HT1080 (cell line): ENCODE measurements around the gene MZF1. TPM values are rescaled to one million over a fixed set of nuclear protein-coding genes. Genes with fewer than 3 reads are reported as not detected.

Source experiments
- DNase-seq: peaks from one replicate; pipeline ENCODE4 v3.0.0-alpha.2; 2015; ENCODE audit warnings: low read depth
- total RNA-seq: library from RNA; depleted of rRNA; stranded (reverse); fragments of >200 nt; shearing (Covaris generic); gene quantifications from 2 replicates; pipeline ENCODE4 v1.2.3, GENCODE V29; 2014

MZF1 gene
- total RNA-seq, 1 experiment from 2014 or later: 15.5 TPM

DNA sequence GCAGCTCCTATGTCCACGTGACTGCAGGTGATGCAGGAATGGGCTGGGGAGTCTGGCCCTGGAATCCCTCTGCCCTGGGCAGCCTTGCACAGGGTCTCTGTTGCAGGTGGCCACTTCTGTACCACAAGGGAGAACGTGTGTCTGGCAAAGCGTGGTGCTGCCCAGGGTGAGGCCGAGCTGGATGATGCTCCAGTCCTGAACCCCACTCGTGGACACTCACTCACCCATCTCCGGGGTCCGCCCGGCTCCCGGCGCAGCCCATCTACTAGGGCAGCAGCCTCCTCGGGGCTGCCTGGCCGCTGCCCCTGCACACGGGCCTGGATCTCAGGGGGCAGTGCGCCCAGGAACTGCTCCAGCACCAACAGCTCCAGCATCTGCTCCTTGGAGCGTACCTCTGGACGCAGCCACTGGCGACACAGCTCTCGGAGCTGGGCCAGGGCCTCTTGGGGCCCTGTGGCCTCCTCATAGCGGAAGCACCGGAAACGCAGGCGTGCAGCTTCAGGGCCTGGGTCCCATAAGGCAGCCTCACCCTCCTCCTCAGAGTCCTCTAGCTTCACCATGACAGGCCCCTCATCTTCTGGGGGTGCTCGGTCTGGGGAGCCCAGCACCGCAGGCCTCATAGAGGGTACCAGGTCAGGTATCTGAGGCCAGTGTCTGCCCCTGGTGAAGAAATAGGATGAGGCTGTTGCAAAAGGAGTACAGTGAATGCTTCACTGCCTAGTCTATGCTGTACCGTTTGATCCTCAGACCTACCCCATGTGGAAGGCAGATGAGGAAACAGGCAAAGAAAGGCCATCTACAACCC is 2.2 kb downstream of the MZF1 start:
- DNase-seq: no peak

DNA sequence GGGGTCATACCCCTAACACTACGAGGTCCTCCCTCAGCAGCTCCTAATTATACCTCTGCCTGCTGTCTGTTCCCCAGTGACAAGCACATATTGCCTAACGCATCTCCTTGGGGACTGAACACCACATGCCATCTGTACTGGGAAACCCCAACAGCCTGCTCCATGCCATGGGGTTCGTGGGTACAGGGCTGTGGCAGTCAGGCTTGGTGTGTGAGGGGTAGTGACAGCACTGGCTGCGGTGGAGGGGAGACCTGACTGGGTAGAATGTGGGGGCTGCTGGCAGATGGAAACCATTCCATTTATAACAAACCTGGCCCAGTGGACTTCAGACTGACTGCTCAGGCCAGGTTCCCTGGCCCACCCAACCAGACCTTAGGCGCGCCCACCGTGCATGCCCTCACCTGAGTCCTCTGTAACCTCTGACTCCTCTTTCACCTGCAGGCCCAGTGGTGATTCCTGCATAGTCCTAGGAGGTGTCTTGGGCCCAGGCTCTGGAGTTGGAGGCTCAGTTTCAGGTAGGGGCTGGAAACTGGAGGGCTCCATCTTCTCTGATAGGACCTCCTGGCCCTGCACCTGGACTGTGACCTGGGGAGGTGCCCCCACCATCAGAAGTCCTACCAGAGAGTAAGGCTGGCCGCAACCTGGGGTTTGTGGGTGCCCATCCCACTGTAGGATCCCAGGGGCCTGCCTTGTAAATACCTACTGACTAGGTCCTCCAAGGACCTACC is 3.0 kb downstream of the MZF1 start:
- no peak for DNase-seq

DNA sequence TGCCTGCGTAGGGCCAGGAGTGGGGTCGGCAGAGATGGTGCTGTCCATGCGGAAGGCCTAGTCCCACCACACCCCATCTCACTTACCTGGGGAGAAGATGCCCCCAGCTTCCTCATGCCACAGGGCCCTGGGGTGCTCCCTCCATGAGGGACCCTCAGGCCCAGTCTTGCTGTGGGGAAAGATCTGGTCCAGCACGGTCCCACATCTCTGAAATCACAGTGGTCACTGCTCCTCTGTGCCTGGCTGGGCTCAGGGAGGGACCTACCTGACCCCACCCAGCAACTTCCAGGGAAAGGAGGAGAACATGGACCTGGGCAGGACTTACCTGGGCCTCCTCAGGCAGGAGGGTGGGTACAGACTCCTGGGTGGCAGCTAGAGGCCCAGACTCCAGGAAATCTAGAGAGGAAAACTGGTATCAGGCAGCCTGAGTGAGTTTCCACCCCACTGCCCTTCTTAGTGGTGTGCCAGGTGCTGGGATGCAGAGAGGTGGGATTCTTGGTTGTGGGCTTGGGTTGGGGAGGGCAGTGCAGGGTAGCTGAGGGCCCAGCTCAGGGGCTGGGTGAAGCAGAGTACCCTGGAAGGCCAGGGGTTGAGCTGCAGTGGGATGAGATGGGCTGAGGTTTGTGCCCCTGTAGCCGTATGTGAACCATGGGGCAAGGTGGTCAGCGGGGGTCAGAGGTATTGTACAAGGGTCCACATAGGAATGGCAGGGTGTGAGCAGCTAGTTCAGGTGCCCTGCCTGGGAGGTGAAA is 3.8 kb downstream of the MZF1 start:
- no peak for DNase-seq

DNA sequence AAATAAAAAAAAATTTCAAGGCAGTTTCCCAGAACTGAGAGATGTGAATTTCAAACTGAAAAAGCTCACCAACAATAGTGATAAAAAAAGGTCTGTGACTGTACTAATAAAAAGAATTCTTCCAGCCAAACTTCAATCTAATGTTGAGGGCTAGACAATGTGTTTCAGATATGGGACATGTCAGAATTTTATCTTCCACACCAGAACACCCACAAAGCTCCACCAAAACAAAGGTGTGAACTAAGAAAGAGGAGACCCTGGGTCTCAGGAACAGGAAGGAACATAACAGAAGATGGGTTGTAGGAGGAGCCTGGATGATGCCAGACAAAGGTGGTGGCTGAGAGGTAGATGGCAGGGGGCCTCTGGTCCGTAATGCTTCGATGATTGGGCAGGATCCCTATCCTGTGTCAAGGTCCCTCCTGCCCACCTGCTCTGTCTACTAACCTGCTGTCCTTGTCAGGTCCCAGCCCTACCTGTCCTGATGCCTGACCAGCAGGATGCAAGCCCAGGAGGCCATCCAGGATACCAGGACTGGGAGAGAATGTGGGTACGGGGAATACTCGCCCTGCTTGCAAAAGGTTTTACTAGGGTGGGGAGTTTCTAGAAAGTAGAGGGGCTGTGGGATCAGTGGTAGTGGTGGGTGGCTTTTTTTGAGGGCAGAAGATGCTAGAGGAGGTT is 4.5 kb downstream of the MZF1 start:
- no peak for DNase-seq

DNA sequence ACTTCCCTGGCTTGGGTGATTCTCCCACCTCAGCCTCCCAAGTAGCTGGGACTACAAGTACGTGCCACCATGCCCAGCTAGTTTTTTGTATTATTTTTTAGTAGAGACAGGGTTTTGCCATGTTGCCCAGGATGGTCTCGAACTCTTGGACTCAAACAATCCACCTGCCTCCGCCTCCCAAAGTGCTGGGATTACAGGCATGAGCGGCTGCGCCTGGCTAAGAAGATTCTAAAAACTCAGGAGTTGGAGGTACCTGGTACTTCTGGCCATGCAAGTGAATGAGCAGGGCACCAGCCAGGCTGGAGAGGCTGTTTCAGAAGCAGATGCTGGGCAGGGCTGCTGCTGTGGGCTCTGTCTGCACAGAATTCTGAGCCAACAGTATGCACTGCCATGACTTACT is 6.1 kb downstream of the MZF1 start:
- DNase-seq: no peak

DNA sequence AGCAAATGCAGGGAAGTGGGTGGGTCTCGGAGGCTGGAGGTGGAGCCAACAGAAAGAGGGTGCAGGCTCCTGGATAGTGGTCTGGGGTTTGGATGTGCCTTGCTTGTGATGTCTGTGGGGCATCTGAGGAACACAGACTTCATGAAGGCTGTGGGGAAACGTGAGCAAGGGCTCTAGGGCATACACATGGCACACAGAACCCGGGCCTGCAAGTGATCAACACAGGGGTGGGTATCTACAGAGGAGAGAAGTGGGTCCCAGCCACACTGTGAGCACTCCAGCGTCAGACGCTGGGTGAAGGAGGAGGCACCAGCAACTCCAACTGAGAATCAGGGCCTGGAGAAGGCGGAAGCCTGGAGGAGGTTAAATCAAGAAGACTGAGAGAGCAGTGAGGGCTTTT is 9.3 kb downstream of the MZF1 start:
- no peak for DNase-seq

DNA sequence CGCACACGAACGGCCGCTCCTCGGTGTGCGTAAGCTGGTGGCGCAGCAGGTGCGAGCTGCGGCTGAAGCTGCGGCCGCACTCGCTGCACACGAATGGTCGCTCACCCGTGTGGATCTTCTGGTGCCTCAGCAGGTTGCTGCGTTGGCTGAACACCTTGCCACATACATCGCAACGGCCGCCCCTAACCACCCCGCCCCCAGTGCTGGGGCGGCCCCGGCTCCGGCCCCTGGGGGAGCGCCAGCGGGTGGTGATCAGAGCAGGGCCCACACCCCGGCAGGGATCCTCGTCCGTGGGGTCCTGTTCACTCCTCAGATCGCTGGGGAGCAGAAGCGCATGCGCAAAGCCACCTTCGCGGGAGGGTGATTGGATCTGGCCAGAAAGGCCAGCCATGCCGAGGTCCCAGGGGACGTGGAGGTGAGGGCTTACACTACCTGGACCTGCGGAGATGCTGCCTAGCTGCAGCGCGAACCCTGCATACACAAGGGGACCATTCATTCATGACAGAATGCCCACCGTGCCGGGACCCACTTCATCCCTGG is 10.0 kb downstream of the MZF1 start:
- no peak for DNase-seq

DNA sequence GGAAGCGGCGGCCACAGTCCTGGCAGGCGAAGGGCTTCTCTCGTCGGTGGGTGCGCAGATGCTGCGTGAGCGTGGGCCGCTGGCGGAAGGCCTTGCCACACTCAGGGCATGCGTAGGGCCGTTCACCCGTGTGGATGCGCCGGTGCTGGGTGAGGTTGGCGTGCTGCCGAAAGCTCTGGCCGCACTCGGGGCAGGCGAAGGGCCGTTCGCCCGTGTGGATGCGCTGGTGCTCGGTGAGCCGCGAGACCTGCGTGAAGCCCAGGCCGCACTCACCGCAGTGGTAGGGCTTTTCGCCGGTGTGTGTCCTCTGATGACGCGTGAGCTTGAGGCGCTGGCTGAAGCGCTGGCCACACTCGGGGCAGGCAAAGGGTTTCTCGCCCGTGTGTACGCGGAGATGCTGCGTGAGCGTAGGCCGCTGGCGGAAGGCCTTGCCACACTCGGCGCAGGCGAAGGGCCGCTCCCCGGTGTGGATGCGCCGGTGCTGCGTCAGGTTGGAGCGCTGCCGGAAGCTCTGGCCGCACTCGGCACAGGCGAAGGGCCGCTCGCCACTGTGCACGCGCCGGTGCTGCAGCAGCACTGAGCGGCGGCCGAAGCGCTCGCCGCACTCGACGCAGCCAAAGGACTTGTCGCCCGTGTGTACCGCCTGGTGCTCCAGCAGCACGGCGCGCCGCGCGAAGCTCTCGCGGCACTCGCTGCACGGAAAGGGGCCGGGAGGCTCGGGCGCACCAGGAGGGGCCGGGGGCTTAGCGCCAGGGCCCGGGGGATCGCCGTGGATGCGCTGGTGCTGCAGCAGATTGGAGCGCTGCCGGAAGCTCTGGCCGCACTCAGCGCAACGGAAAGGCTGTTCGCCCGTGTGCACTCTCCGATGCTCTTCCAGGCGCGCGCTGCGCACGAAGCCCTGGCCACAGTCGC is 10.8 kb downstream of the MZF1 start:
- DNase-seq: no peak

DNA sequence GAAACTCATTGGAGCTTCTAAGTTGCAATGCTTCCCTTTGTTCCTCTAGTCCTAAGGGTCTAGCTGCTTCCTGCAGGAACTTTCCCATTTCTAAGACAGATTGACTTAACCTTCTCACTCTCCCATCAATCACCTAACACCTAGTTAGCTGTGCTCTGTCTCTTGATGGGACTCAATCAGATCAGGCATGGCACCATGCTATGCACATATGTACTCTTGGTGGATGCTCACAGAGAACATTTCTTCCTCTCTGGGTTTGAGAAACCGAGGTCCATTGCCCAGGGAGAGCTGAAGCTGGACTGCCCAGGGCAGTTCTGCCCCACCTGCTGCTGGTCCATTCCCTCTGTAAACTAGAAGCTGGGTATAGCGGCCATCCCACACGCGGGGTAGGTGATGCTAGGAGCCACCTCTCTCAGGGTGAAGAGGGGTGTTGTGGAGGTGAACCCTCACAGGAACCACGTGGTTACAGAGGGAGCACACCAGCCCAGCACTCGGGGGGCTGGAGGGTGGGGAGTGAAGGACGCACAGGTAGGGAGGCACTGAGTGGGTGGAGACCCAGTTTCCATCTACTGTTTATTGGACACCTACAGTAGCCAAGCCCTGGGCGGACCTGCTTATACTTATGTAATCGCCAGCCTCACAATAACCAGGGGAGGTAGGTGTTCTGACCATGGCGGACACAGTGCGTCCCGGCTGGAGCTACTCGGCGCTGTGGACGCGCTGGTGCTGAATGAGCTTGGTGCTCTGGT is 11.6 kb downstream of the MZF1 start:
- DNase-seq: no peak

DNA sequence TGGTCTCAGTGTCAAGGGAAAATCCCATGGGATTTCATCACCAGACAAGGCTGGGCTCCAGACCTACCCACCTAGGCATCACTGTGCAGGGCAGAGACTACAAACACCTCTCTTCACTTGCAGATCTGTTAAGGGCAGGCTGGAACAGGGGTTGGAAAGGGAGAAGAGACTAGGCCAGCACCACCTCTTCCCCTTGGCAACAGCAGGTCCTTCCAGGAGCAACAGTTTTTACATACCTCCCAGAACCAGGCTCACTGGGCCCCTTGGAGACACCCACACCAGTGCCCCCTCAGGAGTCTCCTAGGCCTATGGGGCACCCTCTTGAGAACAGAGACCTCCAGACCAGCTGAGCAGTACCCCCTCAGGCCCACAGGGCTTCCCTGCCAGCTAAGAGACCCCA is 12.2 kb downstream of the MZF1 start:
- no peak for DNase-seq

DNA sequence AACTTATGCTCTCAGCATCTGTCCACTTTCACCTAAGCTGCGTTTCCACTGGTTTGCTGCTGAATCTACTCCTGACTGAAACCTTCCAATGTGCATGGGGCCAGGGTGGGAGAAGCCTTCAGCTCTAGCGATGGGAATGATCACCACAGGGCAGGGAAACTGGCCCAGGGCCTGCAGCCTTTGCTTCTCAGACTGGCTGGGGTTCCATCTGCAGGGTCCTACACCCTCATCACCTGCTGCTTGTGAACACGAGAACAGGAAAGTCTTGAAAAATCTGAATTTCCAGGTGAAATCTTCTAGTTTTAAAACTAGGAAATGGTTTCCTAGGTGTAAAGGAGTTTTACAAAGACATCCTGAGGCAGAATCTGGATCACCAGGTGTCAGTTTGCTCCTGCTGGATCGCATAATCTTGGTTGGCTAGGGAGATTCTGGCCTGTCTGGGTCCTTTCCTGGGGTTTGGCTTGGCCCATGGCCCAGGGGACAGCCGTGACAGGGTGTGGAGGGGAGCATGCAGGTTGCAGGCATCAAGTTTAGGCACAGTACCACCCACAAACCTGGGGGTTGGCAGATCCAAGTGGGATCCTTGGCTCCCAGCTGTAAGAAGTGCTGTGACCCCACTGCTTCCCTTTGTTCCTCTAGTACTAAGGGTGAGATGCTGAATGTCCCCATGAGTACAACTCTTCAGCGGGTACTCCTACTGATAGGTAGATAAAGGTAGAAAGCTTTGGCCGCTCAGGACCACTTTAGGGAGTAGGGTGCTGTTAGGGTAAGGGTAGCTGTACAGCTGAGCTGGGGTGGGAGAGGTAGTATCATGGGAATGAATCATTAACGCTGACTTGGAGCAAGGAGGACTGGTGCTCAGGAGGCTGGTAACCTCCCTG is 12.9 kb downstream of the MZF1 start:
- DNase-seq: no peak

DNA sequence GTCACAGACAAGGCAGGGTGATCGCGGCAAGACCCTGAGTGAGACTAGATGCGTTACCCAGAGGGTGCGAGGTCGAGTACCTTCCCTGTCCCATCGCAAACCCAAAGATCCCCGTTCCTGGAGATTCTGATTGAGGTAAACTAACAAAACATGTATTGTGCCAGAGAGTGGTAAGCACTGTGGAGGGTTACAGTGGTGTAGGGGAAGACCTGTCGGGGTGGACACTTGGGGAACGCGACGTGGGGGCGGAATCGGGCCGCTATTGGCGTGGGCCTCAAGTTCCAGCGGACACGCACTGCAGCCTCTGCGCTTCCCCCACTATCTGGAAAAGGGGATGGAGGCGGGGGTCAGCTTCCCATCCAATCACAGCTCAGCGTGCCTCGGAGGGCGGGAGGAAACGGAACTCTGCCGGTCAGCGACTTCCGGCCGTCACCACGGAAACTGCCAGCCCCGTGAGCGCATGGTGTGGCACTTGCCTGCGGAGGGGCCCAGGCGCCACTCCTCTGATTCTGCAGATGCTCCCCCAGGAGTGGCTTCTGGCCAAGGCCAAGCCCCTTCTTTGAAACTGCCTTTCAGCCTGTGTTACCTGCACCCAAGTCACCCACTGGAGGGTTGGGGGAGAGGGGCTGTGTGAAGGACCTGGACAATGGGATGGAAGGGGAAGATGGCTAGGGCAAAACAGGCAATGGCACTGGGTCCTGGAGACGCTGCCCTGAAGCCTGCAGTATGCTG is 13.7 kb downstream of the MZF1 start:
- DNase-seq: peak; percentile 95

DNA sequence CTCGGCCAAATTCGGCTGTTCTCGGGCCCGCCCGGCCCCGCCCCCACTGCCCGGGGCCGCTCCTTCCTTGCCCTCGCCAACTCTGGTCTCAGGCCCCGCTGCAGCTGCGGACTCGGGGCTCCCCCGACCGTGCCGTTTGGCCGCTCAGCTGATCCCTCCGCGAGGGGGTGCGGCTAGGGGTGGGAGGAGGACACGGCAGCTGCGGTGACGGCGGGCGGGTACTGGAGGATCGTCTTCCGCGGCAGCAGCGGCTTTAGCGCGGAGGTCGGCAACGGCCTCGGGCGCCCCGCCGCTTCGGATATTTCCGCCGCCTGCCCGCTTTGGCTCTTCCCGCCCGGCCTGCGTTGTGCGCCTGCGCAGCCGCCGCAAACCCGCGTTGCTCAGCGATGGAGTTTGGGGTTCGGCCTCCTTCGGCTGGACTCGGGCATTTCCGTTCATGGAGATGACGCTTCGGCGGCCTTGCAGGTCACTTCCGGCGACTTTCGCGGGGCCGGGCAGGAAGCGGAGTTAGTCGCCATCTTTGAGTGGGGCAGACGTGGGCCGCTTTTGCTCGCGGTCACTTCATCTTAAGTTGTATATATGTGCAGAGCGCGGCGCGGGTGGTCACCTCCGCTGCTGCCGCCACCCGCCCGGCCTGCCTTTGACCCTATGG is 14.4 kb downstream of the MZF1 start:
- peak; percentile 97 for DNase-seq

DNA sequence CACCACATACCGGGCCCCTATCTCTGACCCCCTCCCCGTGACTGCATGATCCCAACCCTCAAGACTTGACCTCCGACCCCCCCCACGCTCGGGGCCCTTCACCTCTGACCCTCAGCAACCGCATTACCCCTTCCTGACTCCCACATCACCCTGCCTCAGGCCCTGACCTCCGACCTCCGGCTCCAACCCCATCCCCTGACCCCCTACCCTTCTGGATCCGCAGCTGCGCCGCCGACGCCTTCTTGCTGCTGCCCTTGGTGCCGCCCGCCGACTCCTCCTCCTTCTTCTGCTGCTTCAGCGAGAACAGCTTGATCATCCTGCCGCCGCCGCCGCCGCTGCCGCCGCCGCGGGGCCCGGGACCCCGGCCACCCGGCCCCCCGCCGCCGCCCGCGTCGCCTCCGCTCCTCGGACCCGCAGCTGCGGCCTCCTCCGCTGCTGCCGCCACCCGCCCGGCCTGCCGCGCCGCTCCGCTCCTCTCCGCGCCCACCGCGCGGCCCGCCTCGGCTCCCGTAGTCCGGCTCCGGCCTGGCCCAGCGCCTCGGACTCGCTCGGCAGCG is 15.0 kb downstream of the MZF1 start, which contains the start of gene UBE2M:
TSS of gene UBE2M (minus strand) at position 546 of the 557 bp plus-strand sequence. CDS start at position 316, 230 bp downstream.
- DNase-seq: no peak

DNA sequence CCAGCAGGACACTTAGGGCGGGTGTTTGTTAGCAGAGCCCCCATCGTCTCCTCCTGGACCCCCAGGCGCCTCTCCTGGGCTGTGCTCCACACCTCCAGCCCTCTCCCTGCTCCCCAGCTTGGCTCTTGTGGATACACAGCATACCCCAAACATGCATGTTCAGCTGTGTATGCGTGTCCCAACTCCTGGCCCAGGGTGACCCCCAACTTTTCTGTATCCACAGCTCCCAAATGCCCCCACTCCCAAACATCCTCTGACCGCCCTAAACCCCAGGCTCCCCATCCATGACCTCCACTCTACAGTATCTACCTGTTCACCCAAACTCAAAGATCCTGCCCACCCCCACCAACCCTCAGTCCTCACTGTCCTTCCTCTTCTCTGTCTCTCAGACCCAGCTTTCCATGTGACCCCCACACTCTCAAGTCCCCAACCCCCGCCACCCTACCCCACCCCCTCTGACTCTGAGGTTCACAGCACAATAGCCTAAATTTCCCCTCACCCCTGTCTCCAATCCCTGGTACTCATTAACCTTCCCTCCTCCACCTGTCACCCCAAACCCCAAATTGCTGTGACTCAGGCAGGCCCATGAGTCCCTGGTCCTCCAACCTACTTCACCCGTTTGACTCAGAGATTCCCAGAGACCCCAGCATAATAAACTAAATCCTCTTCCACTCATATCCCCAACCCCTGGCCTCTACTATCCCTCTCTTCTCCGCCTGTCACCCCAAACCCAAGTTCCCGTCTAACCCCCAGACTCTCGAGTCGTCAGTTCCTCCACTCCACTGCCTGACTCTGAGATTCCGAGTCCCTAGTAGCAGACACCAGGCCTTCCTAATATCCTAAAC is 15.7 kb downstream of the MZF1 start:
- DNase-seq: no peak
